ENCODE measurements around the gene RNF11.
A peak's percentile ranks its signal among the peaks of the same experiment; 100 is the strongest.
"Not testable (repeated sequence)": the region's sequence is repeated elsewhere in the genome, so short reads cannot be mapped to it uniquely, and the experiment has no call there.

Gene RNF11

GRCh38 chr1:51228471-51228870 is 7.6 kb upstream of the RNF11 start:
- DNase-seq = not testable (repeated sequence)

DNA sequence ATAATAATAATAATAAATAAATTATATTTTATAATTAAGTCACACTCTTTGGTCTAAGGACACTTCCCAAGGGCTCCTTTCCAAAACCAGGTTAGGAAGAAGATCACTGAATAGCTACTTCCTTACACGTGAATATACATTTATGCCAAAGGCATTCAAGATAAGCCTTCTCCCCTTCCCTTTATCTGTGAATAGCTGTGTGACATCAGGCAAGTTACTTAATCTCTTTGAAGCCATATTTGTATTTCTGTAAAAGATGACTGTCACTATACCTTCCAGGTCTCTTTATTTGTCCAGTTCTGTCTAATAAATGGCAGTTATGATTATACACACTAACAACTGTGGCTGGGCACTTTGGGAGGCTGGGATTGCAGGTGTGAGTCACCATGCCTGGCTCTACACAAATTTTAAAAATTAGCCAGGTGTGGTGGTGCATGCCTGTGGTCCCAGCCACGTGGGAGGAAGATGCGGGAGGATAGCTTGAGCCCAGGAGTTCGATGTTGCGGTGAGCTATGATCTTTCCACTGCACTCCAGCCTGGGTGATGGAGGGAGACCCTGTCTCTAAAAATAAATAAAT is 5.5 kb upstream of the RNF11 start:
- DNase-seq = no peak

- DNase-seq = no peak
Observed at GRCh38 chr1:51231120-51231519, 5.0 kb upstream of the RNF11 start.

DNA sequence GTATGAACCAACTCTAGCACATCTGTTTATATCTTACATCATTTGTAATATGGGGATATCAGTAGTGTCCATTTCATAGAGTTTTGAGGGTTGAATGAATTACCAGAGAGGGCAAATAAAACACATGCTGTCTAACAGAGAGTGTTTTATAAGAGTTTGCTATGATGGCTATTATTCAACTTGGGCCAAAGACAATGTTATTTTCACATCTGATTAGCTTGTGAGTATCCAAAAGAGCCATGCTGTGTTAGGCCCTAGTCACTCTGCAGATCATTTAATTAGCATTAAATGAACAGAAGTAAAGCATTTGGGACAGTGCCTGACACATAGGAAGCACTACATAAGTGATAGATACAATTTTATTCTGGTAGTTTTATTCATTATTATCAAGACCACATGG is 4.2 kb upstream of the RNF11 start:
- DNase-seq = no peak

DNA sequence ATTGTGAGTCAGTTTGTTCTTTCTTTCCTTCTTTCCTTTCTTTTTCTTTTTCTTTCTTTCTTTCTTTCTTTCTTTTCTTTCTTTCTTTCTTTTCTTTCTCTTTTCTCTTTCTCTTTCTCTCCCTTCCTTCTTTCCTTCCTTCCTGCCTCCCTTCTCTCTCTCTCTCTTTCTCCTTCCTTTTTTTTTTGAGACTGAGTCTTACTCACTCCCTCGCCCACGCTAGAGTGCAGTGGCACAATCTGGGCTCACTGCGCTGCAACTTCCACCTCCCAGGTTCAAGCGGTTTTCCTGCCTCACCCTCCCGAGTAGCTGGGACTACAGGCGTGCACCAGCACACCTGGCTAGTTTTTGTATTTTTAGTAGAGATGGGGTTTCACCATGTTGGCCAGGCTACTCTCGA is 1.8 kb upstream of the RNF11 start:
- DNase-seq = not testable (repeated sequence)

DNA sequence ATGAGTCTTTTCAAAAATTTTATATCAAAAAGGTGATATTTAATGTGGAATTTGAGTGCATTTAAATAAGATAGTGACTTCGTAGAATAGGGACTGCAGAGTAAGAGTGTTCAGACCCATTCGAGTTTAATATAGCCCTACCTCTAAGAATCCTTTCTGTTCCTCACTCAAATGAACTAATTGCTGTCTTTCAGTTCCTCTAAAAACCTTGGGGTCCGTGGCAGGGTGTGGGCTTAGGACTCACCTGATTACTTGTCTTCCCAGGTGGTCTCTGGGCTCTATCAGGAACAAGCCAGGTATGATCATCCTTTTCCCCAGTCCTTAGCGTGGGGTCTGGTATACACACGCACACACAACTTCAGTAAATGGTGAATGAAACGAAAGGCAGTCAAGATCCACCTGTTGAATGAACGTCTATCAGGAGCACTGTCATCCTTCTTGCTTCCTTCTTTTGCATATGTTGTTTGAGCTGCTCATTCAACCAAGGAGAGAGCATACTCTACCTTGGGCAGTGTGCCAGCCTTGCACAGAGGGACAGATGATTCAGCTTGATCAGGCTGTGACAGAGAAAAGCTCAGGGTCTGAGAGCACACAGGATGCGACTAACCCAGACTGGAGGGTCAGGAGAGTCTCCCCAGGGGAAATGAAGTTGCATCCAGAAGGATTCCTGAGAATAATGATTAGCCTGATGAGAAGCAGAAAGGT is 1.2 kb upstream of the RNF11 start:
- DNase-seq = peak; percentile 59 to 64

DNA sequence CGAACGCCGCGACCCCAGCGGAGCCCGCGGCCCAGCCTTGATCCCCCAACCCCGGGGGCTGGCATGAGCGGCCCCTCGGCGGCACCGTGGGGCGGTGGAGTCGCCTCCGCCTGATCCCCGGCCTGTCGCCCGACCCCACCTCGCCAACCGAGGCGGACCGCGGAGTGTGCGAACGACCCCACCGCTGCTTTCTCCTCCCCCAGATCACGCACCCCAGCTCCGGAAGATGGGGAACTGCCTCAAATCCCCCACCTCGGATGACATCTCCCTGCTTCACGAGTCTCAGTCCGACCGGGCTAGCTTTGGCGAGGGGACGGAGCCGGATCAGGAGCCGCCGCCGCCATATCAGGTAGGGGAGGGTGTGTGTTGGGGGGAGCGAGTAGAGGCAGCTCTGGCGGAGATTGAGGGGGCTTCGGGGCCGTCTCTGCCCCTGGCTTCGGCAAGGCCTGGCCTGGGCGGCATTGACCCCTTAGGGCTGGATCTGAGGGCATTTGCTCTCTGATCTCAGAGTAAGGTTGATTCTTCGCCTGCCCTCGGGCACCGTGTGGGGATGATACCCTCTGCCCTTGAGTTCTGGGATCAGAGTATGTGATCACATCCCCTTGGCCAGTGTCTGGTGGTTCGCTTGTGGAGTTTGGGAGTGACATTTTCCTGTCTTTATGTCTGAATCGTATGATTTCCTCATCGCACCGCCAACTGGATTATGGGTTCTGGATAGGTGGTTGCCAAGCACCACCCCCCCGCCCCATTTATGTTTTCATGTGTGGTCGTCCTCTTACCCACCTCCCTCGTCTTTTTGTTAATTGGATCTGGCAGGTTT is 668 bp downstream of the RNF11 start:
- peak; percentile 62 to 66 for DNase-seq

DNA sequence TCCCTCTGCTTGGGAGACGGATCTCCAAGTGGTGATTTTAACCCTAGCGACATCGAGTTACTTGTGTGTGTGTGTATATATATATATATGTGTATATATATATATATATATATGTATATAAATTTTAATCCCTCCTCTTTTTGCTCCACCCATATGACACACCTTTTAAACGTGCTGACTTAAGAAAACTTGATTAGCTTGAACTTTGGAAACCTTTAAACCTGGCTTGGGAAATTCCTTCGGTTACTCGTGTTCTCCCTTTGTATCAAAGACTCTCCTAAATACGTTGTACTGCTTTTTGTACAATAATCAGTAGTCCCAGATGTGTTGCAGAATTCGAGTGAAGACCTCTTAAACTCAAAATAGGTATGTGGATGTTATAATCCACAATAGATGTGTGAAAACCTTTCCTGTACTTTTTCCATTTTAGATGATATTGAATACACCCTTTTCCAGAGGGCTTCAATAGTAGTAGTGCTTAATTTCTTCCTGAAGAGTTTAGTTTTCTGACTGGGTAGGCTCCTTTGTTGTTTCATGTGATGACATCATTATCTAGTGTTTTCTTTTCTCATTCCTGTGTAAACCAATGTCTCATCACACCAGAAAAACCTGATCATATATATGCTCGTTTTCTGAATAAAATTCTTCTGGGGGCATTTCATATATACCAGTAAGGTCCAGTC is 1.4 kb downstream of the RNF11 start:
- no peak for DNase-seq

DNA sequence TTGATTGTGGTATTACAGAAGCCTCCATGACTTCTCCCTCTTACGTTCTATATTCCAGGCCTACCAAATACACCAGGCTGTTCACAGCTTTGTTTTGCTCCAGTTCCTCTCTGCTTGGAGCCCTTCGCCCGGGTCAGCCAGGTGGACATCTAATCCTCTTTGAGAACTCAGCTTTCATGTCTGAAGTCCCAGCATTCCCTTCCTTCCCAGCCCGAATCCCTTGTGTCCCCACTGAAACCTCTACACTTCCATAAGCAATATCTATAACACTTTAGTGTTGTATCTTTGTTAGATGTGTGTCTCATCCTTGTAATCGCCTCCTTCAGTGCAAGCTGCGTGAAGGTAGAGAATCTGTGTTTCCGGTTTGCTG is 1.9 kb downstream of the RNF11 start:
- no peak for DNase-seq

GRCh38 chr1:51240084-51240483 is 4.0 kb downstream of the RNF11 start:
- no peak for DNase-seq

DNA sequence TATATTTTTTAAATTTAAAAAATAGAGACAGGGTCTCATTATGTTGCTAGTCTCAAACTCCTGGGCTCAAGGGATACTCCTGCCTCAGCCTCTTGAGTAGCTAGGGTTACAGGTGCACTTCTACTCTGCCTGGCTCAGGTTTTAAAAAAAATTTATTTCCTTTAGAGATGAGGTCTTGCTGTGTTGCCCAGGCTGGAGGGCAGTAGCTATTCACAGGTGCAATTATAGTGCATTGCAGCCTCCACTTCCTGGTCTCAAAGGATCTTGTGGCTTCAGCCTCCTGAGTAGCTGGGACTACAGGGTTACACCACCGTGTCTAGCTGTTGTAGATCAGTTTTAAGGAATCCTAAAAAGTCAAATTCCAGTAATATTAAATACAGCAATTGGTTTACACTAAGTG is 5.0 kb downstream of the RNF11 start:
- no peak for DNase-seq

- no peak for DNase-seq
Observed at GRCh38 chr1:51242546-51242945, 6.5 kb downstream of the RNF11 start.

- no peak for DNase-seq
Observed at GRCh38 chr1:51247022-51247421, 10.9 kb downstream of the RNF11 start.

DNA sequence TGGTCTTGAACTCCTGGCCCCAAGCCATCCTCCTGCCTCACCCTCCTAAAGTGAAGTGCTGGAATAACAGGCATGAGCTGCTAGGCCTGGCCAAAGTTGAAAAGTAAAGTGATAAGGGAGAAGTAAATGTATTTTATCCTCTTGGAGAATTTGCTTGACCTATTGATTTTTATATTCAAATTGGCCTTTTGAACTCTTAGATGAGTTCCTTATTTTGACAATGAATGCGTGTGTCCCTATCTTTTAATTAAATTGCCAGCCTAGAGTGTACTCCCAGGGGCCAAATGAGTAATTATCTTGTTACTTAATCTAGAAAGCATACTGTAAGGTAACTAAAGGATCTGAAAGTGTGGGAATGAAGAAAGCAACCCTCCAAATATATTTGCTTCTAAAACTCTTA is 11.4 kb downstream of the RNF11 start:
- no peak for DNase-seq

DNA sequence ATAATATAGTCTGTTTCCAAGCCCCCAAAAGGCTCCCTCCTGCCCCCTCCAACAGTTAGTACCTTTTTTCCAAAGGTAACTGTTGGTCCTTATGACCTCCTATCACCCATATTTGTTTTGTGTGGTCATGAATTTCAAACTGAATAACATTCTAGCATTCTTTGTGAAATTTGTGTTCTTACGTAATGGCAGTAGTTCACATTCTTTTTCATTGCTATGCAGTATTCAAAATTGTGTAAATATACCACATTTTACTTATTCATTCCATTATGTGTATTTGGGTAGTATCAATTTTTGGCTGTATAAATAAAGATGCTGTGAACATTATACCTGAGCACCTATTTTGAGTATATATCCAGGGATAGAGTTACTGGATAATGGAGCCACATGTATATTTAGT is 13.4 kb downstream of the RNF11 start:
- DNase-seq = no peak

DNA sequence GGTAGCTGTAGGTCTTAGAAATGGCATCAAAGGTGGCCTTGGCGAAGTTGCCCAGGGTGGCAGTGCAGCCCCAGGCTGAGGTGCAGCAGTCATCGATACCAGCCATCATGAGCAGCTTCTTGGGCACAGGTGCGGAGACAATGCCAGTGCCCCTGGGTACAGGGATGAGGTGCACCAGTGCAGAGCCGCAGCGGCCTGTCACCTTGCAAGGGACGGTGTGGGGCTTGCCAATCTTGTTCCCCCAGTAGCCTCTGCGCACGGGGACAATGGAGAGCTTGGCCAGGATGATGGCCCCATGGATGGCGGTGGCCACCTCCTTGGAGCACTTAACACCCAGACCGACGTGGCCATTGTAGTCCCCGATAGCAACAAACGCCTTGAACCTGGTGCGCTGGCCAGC is 14.7 kb downstream of the RNF11 start:
- DNase-seq = not testable (repeated sequence)

- not testable (repeated sequence) for DNase-seq
Observed at GRCh38 chr1:51251165-51251564, 15.1 kb downstream of the RNF11 start.

GRCh38 chr1:51252366-51252765 is 16.3 kb downstream of the RNF11 start:
- DNase-seq = no peak

- no peak for DNase-seq
Observed at GRCh38 chr1:51253691-51254090, 17.6 kb downstream of the RNF11 start.

DNA sequence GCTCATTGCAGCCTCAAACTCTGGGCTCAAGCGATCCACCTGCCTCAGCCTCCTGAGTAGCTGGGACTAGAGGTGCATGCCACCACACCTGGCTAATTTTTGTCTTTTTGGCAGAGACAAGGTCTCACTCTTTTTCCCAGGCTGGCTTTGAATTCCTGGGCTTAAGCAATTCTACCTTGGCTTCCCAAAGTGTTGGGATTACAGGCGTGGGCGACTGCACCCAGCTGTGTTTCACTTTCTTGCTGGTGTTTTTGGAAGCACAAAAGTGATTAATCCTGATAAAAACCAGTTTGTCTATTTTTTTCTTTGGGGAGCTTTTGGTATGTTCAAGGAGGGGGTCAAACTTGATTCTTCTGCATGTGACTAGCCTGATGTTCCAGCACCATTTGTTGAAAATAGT is 19.3 kb downstream of the RNF11 start:
- no peak for DNase-seq

DNA sequence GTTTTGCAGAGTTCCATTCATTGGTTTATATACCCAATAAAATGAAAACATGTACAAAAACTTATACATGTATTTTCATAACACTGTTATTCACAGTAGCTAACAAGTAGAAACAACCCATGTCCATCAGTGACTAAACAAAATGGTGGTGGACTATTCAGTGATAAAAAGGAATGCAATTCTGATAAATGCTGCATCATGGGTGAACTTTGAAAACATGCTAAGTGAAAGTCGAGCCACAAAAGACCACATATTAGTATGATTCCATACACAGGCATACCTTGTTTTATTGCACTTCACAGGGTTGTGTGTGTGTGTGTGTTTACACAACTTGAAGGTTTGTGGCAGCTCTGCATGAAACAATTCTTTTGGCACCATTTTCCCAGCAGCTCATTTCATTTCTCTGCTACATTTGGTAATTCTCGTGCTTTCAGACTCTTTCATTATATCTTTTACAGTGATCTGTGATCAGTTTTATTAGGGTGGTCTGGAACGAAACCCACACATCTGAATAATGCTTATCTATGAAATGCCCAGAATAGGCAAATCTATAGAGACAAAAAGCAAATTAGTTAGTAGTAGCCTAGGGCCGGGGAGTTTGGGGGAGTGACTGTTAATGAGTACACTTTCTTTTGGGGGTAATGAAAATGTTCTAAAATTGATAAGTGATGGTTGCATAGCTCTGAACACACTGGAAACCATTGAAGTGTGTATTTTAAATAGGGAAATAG is 27.2 kb downstream of the RNF11 start:
- no peak for DNase-seq

- no peak for DNase-seq
Observed at GRCh38 chr1:51264451-51264850, 28.4 kb downstream of the RNF11 start.

DNA sequence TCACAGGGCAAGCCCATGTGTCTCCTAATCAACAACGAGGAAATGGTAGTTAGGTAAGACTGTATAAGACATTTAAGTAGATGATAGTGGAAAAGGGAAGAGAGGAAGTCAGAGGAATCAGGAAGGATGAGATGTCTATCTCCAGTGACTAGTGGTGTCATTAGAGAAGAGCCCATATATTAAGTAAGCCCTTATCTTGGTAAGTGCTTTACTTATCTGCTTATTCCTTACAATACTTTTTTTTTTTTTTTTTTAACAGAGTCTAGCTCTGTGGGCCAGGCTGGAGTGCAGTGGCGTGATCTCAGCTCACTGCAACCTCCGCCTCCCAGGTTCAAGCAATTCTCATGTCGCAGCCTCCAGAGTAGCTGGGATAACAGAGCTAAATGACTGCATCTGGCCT is 29.5 kb downstream of the RNF11 start:
- no peak for DNase-seq

Measured in activated T-cell treated with anti-CD3 and anti-CD28 coated beads, Interleukin-2, amount 50 U/mL, for 48 hours (primary cell).